ENCODE measurements around the gene DOK5. TPM values are rescaled to one million over a fixed set of nuclear protein-coding genes. Genes with fewer than 3 reads are reported as not detected.

The DOK5 gene
- total RNA-seq, 3 donors from 2014 or later (not counting 1 experiment from before 2014, with no cell fraction given): not detected

- no peaks in the 10 kb centered on the region for H3K36me3 ChIP-seq (ENCODE audit: control insufficient read depth, insufficient read depth, low read length)
- H3K9me3 ChIP-seq (ENCODE audit: control insufficient read depth, insufficient read depth, low read length): no peaks in the 10 kb centered on the region
- Mint-ChIP-seq H3K4me3 (no peak overlapping the region), H3K27ac (no peak overlapping the region), H3K9me3 (peaks cover 2% of the 10 kb centered on the region in 2 donors), H3K4me1 (no peaks in the 10 kb centered on the region), H3K36me3 (no peaks in the 10 kb centered on the region), H3K27me3 (ENCODE audit: low read depth in 2 of 2) (peaks cover 3 to 6% of the 10 kb centered on the region in 2 donors)
- TF ChIP-seq CTCF (IDR thresholded peaks at IDR 0.05): no peak
- intact Hi-C loops (cut with micrococcal nuclease): no loop called here
- no peaks in the 10 kb centered on the region for H3K27me3 ChIP-seq (ENCODE audit: control insufficient read depth, insufficient read depth, low read length)
- ATAC-seq (no peak), DNase-seq (no peak)
- H3K4me1 ChIP-seq (ENCODE audit: control insufficient read depth, insufficient read depth, low read length): no peaks in the 10 kb centered on the region
- H3K4me3 ChIP-seq (ENCODE audit: low read length): no peak overlapping the region
- no peak overlapping the region for H3K27ac ChIP-seq (ENCODE audit: low read length)
Measured at GRCh38 chr20:54535746-54536145, 60.4 kb downstream of the DOK5 start.

GRCh38 chr20:54539521-54540046, 64.2 kb downstream of the DOK5 start:
- H3K27me3 ChIP-seq (ENCODE audit: control insufficient read depth, insufficient read depth, low read length): no peaks in the 10 kb centered on the region

GRCh38 chr20:54543369-54543768, 68.0 kb downstream of the DOK5 start:
- no peak overlapping the region for H3K4me3 Mint-ChIP-seq
- H3K27ac Mint-ChIP-seq: no peak overlapping the region
- Histone ChIP-seq H3K4me1 (ENCODE audit: control insufficient read depth, insufficient read depth, low read length) (no peaks in the 10 kb centered on the region), H3K27me3 (ENCODE audit: control insufficient read depth, insufficient read depth, low read length) (no peaks in the 10 kb centered on the region), H3K27ac (ENCODE audit: low read length) (no peak overlapping the region), H3K9me3 (ENCODE audit: control insufficient read depth, insufficient read depth, low read length) (no peaks in the 10 kb centered on the region), H3K36me3 (ENCODE audit: control insufficient read depth, insufficient read depth, low read length) (no peaks in the 10 kb centered on the region), H3K4me3 (ENCODE audit: low read length) (no peak overlapping the region)
- H3K9me3 Mint-ChIP-seq: peaks cover 0 to 2% of the 10 kb centered on the region in 2 donors
- ATAC-seq (no peak), DNase-seq (no peak)
- TF ChIP-seq CTCF (IDR thresholded peaks at IDR 0.05): no peak
- H3K4me1 Mint-ChIP-seq: no peaks in the 10 kb centered on the region
- H3K27me3 Mint-ChIP-seq (ENCODE audit: low read depth in 2 of 2): no peaks in the 10 kb centered on the region
- intact Hi-C loops (cut with micrococcal nuclease): no loop called here
- WGBS (ENCODE audit: insufficient coverage): no CpG with 5 or more reads among the region's 2 CpGs
- H3K36me3 Mint-ChIP-seq: no peaks in the 10 kb centered on the region

More at GRCh38 chr20:54539521-54540046, 64.2 kb downstream of the DOK5 start:
- no peaks in the 10 kb centered on the region for H3K9me3 ChIP-seq (ENCODE audit: control insufficient read depth, insufficient read depth, low read length)
- Mint-ChIP-seq H3K27me3 (ENCODE audit: low read depth in 2 of 2) (peaks cover 3 to 6% of the 10 kb centered on the region in 2 donors), H3K36me3 (no peaks in the 10 kb centered on the region), H3K27ac (no peak overlapping the region), H3K4me3 (no peak overlapping the region), H3K9me3 (peaks cover 2 to 4% of the 10 kb centered on the region in 2 donors), H3K4me1 (no peaks in the 10 kb centered on the region)
- no peak overlapping the region for H3K4me3 ChIP-seq (ENCODE audit: low read length)
- no peaks in the 10 kb centered on the region for H3K36me3 ChIP-seq (ENCODE audit: control insufficient read depth, insufficient read depth, low read length)
- 88% methylated on average over 7 of the region's 7 CpGs for WGBS (ENCODE audit: insufficient coverage)
- no peak for DNase-seq
- TF ChIP-seq CTCF (IDR thresholded peaks at IDR 0.05): no peak
- intact Hi-C loops (cut with micrococcal nuclease): no loop called here
- no peaks in the 10 kb centered on the region for H3K4me1 ChIP-seq (ENCODE audit: control insufficient read depth, insufficient read depth, low read length)
- H3K27ac ChIP-seq (ENCODE audit: low read length): no peak overlapping the region
- ATAC-seq: no peak

GRCh38 chr20:54545676-54546358, 70.4 kb downstream of the DOK5 start:
- Mint-ChIP-seq H3K9me3 (peaks cover 0 to 2% of the 10 kb centered on the region in 2 donors), H3K27ac (no peak overlapping the region), H3K36me3 (no peaks in the 10 kb centered on the region), H3K27me3 (ENCODE audit: low read depth in 2 of 2) (no peaks in the 10 kb centered on the region), H3K4me3 (no peak overlapping the region), H3K4me1 (no peaks in the 10 kb centered on the region)
- H3K4me3 ChIP-seq (ENCODE audit: low read length): no peak overlapping the region
- 86% methylated on average over 2 of the region's 4 CpGs for WGBS (ENCODE audit: insufficient coverage)
- DNase-seq (no peak), ATAC-seq (no peak)
- no peaks in the 10 kb centered on the region for H3K4me1 ChIP-seq (ENCODE audit: control insufficient read depth, insufficient read depth, low read length)
- intact Hi-C loops (cut with micrococcal nuclease): no loop called here
- no peaks in the 10 kb centered on the region for H3K27me3 ChIP-seq (ENCODE audit: control insufficient read depth, insufficient read depth, low read length)
- no peak overlapping the region for H3K27ac ChIP-seq (ENCODE audit: low read length)
- no peaks in the 10 kb centered on the region for H3K9me3 ChIP-seq (ENCODE audit: control insufficient read depth, insufficient read depth, low read length)
- no peak for TF ChIP-seq CTCF (IDR thresholded peaks at IDR 0.05)
- no peaks in the 10 kb centered on the region for H3K36me3 ChIP-seq (ENCODE audit: control insufficient read depth, insufficient read depth, low read length)
